Measurements from ENCODE around the gene PPP3R2. TPM values are rescaled to one million over a fixed set of nuclear protein-coding genes. Genes with fewer than 3 reads are reported as not detected.
"Not testable (repeated sequence)": the region's sequence is repeated elsewhere in the genome, so short reads cannot be mapped to it uniquely, and the experiment has no call there.

Gene PPP3R2
- total RNA-seq, 2 experiments from 2014 or later = not detected

GRCh38 chr9:101567725-101568350, 26.9 kb downstream of the PPP3R2 start:
- Mint-ChIP-seq H3K9me3 (ENCODE audit: low read depth) (no peaks in the 10 kb centered on the region), H3K36me3 (ENCODE audit: low read depth) (peaks cover 47% of the 10 kb centered on the region), H3K27ac (peak overlapping the region; percentile 8), H3K27me3 (no peaks in the 10 kb centered on the region), H3K4me1 (peaks cover 61% of the 10 kb centered on the region), H3K4me3 (no peak overlapping the region)
- CTCF ChIA-PET = interaction anchor here (0.7 to 1.2 kb wide), 6 partner anchors 9 to 105 kb away, joined by 3 to 5 read pairs (median 3); no protein-coding TSS in a partner anchor
- ATAC-seq (no peak), DNase-seq (no peak)
- POLR2A ChIA-PET = no interaction called here
- intact Hi-C loops (cut with DNase I, micrococcal nuclease) = loop anchor here in 1 of 2 experiments (2.0 kb wide), 1 partner anchor 33 kb away; no protein-coding TSS in a partner anchor

GRCh38 chr9:101566904-101567724, 27.7 kb downstream of the PPP3R2 start:
- ChIA-PET POLR2A (no interaction called here), CTCF (interaction anchor here (0.7 to 1.2 kb wide), 6 partner anchors 10 to 105 kb away, joined by 3 to 5 read pairs (median 3); no protein-coding TSS in a partner anchor)
- ATAC-seq = peak; percentile 68
- H3K4me3 Mint-ChIP-seq = no peak overlapping the region
- intact Hi-C loops (cut with DNase I, micrococcal nuclease) = loop anchor here in 1 of 2 experiments (2.0 kb wide), 1 partner anchor 32 kb away; no protein-coding TSS in a partner anchor
- H3K27ac Mint-ChIP-seq = peak overlapping the region; percentile 8
- H3K36me3 Mint-ChIP-seq (ENCODE audit: low read depth) = peaks cover 53% of the 10 kb centered on the region
- H3K9me3 Mint-ChIP-seq (ENCODE audit: low read depth) = no peaks in the 10 kb centered on the region
- DNase-seq = peak; percentile 70
- no peaks in the 10 kb centered on the region for H3K27me3 Mint-ChIP-seq
- peaks cover 55% of the 10 kb centered on the region for H3K4me1 Mint-ChIP-seq

- H3K36me3 Mint-ChIP-seq (ENCODE audit: low read depth) = peaks cover 72% of the 10 kb centered on the region
- CTCF ChIA-PET = interaction anchor here (1.4 kb wide), 1 partner anchor 37 kb away, joined by 4 read pairs; no protein-coding TSS in a partner anchor
- intact Hi-C loops (cut with DNase I, micrococcal nuclease) = no loop called here
Measured at GRCh38 chr9:101564252-101564651, 30.5 kb downstream of the PPP3R2 start.

GRCh38 chr9:101562966-101563365, 31.8 kb downstream of the PPP3R2 start:
- ChIA-PET CTCF (interaction anchor here (1.4 to 1.6 kb wide), 2 partner anchors 10 to 39 kb away, joined by 3 to 4 read pairs; no protein-coding TSS in a partner anchor), POLR2A (no interaction called here)
- no peak overlapping the region for H3K4me3 Mint-ChIP-seq

More at GRCh38 chr9:101564252-101564651, 30.5 kb downstream of the PPP3R2 start:
- no peak overlapping the region for H3K27ac Mint-ChIP-seq
- no peaks in the 10 kb centered on the region for H3K27me3 Mint-ChIP-seq
- DNase-seq (no peak), ATAC-seq (no peak)
- peaks cover 1% of the 10 kb centered on the region for H3K9me3 Mint-ChIP-seq (ENCODE audit: low read depth)
- peaks cover 40% of the 10 kb centered on the region for H3K4me1 Mint-ChIP-seq
- POLR2A ChIA-PET = no interaction called here
- H3K4me3 Mint-ChIP-seq = no peak overlapping the region

GRCh38 chr9:101561740-101562139, 33.0 kb downstream of the PPP3R2 start:
- no peak overlapping the region for H3K27ac Mint-ChIP-seq
- H3K27me3 Mint-ChIP-seq = no peaks in the 10 kb centered on the region
- ChIA-PET POLR2A (no interaction called here), CTCF (no interaction called here)
- ATAC-seq = no peak
- intact Hi-C loops (cut with DNase I, micrococcal nuclease) = no loop called here
- H3K4me3 Mint-ChIP-seq = no peak overlapping the region
- peaks cover 78% of the 10 kb centered on the region for H3K36me3 Mint-ChIP-seq (ENCODE audit: low read depth)
- H3K4me1 Mint-ChIP-seq = peaks cover 25% of the 10 kb centered on the region
- DNase-seq = no peak
- H3K9me3 Mint-ChIP-seq (ENCODE audit: low read depth) = peaks cover 4% of the 10 kb centered on the region

More at GRCh38 chr9:101562966-101563365, 31.8 kb downstream of the PPP3R2 start:
- no peak for DNase-seq
- peaks cover 37% of the 10 kb centered on the region for H3K4me1 Mint-ChIP-seq
- peaks cover 4% of the 10 kb centered on the region for H3K9me3 Mint-ChIP-seq (ENCODE audit: low read depth)
- H3K36me3 Mint-ChIP-seq (ENCODE audit: low read depth) = peaks cover 75% of the 10 kb centered on the region
- no peak for ATAC-seq
- no peaks in the 10 kb centered on the region for H3K27me3 Mint-ChIP-seq
- intact Hi-C loops (cut with DNase I, micrococcal nuclease) = no loop called here
- no peak overlapping the region for H3K27ac Mint-ChIP-seq

- ATAC-seq; H3K27me3 Mint-ChIP-seq; DNase-seq; CTCF ChIA-PET; H3K27ac Mint-ChIP-seq; H3K4me3 Mint-ChIP-seq; H3K4me1 Mint-ChIP-seq; H3K9me3 Mint-ChIP-seq (ENCODE audit: low read depth); intact Hi-C loops (cut with DNase I, micrococcal nuclease); POLR2A ChIA-PET: not testable (repeated sequence)
- peaks cover 77% of the 10 kb centered on the region for H3K36me3 Mint-ChIP-seq (ENCODE audit: low read depth)
Measured at GRCh38 chr9:101549472-101550098, 45.2 kb downstream of the PPP3R2 start.

GRCh38 chr9:101543098-101543735, 51.6 kb downstream of the PPP3R2 start:
- no peak for ATAC-seq
- no peak overlapping the region for H3K4me3 Mint-ChIP-seq
- H3K36me3 Mint-ChIP-seq (ENCODE audit: low read depth) = peaks cover 39% of the 10 kb centered on the region
- POLR2A ChIA-PET = no interaction called here
- no peaks in the 10 kb centered on the region for H3K4me1 Mint-ChIP-seq
- intact Hi-C loops (cut with DNase I, micrococcal nuclease) = no loop called here
- CTCF ChIA-PET = no interaction called here
- DNase-seq = no peak
- H3K27ac Mint-ChIP-seq = no peak overlapping the region
- H3K9me3 Mint-ChIP-seq (ENCODE audit: low read depth) = no peaks in the 10 kb centered on the region
- no peaks in the 10 kb centered on the region for H3K27me3 Mint-ChIP-seq

Other genes starting within 250 kb of the PPP3R2 start
- gene BAAT, start 210.0 kb downstream of the PPP3R2 start, total RNA-seq = under 1 TPM in 1 of 2 experiments, not detected in 1; 0.07 TPM
- 10 to 100 TPM; 15.5 to 17.0 TPM for gene MRPL50, start 196.4 kb downstream of the PPP3R2 start, total RNA-seq
- gene ZNF189, start 196.1 kb downstream of the PPP3R2 start, total RNA-seq = 10 to 100 TPM; 10.2 to 13.1 TPM
- not detected for gene ALDOB, start 159.2 kb downstream of the PPP3R2 start, total RNA-seq
- 10 to 100 TPM; 37.2 to 46.4 TPM for gene RNF20, start 61.1 kb downstream of the PPP3R2 start, total RNA-seq
- not detected for gene GRIN3A, start 143.7 kb upstream of the PPP3R2 start, total RNA-seq